ENCODE results near the gene SOBP. TPM values are rescaled to one million over a fixed set of nuclear protein-coding genes. Genes with fewer than 3 reads are reported as not detected.

The SOBP gene
- total RNA-seq, 1 donor from 2014 or later = 6.8 TPM

DNA sequence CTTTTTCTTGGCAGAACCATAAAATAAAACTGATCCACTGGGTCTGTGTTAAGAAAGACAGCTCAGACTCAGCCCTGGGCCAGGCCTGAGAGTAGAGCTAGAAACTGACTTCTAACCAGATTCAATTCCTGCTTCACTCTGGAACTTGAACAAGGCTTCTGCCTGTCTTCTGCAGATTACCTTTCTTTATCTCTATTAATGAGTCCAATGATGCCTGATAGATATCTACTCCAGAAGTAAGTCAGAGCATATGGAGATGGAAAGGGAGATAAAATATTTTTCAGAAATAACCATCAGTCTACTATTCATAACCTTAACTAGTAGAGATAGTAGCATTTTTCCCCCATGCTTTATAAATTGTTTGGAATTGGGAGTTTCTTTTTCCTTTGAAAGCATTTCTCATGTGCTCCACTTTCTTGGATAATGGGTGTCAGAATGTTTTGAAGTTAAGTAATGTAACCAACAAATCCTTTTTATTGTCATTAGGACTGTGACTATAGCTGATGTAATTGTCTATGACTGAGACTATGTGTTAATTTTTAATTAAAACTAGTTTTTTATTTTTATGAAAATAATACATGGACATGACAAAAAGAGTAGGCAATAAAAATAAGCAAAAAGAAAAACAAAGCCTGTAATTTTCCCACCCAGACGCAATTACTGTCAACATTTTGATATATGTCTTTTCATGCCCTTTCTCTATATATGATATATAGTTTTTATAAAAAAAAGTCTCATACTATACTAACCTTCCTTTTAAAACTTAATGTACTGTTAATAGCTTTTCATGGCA lies 7.2 kb downstream of the SOBP start:
- Histone ChIP-seq H3K4me3 (no peak overlapping the region), H3K27me3 (no peaks in the 10 kb centered on the region), H3K4me1 (peaks cover 32% of the 10 kb centered on the region), H3K9me3 (no peaks in the 10 kb centered on the region), H3K36me3 (no peaks in the 10 kb centered on the region), H3K27ac (peak overlapping the region; percentile 3)
- DNase-seq (no peak), ATAC-seq (no peak)
- intact Hi-C loops (cut with DNase I) = no loop called here
- TF ChIP-seq, protein P1, sequence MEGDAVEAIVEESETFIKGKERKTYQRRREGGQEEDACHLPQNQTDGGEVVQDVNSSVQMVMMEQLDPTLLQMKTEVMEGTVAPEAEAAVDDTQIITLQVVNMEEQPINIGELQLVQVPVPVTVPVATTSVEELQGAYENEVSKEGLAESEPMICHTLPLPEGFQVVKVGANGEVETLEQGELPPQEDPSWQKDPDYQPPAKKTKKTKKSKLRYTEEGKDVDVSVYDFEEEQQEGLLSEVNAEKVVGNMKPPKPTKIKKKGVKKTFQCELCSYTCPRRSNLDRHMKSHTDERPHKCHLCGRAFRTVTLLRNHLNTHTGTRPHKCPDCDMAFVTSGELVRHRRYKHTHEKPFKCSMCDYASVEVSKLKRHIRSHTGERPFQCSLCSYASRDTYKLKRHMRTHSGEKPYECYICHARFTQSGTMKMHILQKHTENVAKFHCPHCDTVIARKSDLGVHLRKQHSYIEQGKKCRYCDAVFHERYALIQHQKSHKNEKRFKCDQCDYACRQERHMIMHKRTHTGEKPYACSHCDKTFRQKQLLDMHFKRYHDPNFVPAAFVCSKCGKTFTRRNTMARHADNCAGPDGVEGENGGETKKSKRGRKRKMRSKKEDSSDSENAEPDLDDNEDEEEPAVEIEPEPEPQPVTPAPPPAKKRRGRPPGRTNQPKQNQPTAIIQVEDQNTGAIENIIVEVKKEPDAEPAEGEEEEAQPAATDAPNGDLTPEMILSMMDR (IDR thresholded peaks at IDR 0.05) = no peak

DNA sequence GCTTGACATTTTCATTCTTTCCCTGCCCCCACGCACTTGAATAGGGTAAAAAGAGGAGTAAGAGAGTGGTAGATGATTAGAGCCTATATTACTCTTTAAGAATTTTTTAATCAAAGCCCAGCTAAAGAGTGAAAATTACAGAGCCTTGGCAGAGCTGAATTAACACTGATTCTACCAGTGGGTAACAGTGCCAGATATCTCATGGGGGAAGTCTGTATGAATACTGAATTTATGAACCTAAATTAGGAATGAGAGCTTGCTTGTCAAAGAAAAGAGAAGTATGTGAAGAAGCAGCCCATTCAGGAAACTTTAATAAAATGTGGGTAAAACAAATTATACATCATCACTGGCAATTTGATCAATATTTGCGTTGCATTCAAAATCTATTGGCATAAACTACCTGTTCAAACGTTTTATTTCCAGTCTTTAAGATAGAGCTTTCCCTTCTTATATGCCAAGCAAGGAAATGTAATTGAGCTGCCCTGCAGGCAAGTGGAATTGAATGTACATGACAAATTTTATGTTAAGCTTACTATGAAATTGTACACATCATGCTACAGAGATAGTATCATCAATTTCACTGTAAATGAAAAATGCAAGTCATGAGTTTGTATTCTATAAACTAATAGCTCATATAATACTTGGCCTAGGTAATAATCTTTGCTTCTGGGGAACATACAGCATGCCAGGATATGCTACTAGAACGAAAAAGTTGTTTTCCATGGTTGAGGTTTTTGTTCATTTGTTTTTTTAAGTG lies 14.5 kb downstream of the SOBP start:
- Histone ChIP-seq H3K36me3 (no peaks in the 10 kb centered on the region), H3K9me3 (no peaks in the 10 kb centered on the region), H3K4me1 (no peaks in the 10 kb centered on the region), H3K27me3 (no peaks in the 10 kb centered on the region), H3K27ac (no peak overlapping the region), H3K4me3 (no peak overlapping the region)
- TF ChIP-seq, protein P1 (IDR thresholded peaks at IDR 0.05) = no peak
- DNase-seq = no peak
- ATAC-seq = no peak
- intact Hi-C loops (cut with DNase I) = no loop called here

DNA sequence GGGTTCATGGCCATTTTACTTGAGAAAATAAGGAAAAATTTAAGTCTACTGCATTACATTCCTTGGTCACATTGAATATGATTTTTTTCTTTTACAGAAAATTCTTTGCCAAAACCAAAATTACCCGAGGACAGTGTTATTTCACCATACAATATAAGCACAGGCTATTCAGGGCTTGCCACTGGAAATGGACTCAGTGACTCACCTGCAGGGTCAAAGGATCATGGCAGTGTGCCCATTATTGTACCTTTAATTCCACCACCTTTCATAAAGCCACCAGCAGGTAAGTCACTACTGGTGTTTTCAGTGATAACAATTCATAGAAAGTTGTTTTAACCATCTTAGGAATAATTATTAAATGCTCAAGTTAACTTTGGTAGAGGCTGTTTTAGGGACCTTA lies 16.2 kb downstream of the SOBP start:
- no peaks in the 10 kb centered on the region for H3K4me1 ChIP-seq
- no peak overlapping the region for H3K4me3 ChIP-seq
- no peaks in the 10 kb centered on the region for H3K36me3 ChIP-seq
- DNase-seq = no peak
- no peak for ATAC-seq
- TF ChIP-seq, protein P1 (IDR thresholded peaks at IDR 0.05) = no peak
- no peaks in the 10 kb centered on the region for H3K9me3 ChIP-seq
- H3K27me3 ChIP-seq = no peaks in the 10 kb centered on the region
- intact Hi-C loops (cut with DNase I) = no loop called here
- no peak overlapping the region for H3K27ac ChIP-seq

DNA sequence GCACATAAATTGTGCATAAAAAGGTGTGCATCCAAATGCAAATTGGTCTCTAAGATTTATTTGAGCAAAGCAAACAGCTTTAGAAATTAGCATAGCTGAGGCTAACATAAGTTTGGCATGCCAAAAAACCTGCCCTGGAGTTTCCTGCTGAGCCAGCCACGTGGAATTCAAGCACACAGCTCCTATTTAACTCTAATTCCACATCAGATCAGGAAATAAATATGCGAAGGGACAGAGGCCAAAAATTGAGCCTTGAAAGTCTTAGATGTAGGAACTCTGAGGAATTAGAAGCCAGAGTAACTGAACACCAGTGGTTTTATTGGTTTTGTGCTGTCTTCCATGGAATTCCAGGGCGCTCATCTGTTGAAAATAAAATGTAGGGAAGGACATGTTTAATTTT lies 19.6 kb downstream of the SOBP start:
- H3K36me3 ChIP-seq = no peaks in the 10 kb centered on the region
- H3K4me1 ChIP-seq = no peaks in the 10 kb centered on the region
- intact Hi-C loops (cut with DNase I) = no loop called here
- no peak overlapping the region for H3K27ac ChIP-seq
- H3K9me3 ChIP-seq = no peaks in the 10 kb centered on the region
- H3K4me3 ChIP-seq = no peak overlapping the region
- ATAC-seq (no peak), DNase-seq (no peak)
- H3K27me3 ChIP-seq = no peaks in the 10 kb centered on the region
- TF ChIP-seq, protein P1 (IDR thresholded peaks at IDR 0.05) = no peak

DNA sequence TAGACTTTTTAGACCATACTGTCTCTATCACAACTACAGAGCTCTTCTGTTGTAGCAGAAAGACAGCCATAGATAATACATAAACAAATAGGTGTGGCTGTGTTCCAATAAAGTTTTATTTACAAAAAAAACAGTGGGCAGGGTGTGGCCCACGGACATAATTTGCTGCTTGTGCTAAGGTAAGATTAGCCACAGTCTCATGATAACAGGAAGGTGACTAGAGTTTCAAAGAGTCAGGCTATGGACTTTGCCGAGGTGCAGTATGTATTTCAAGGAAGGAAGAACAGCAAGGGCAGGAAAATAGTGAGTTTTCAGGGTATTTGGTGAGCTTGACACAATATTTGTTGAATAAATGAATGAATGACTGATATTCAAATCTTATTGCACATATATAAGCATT lies 20.2 kb downstream of the SOBP start:
- Histone ChIP-seq H3K4me3 (no peak overlapping the region), H3K36me3 (no peaks in the 10 kb centered on the region), H3K27ac (no peak overlapping the region), H3K27me3 (no peaks in the 10 kb centered on the region), H3K4me1 (no peaks in the 10 kb centered on the region), H3K9me3 (no peaks in the 10 kb centered on the region)
- TF ChIP-seq, protein P1 (IDR thresholded peaks at IDR 0.05) = no peak
- no peak for ATAC-seq
- intact Hi-C loops (cut with DNase I) = no loop called here
- DNase-seq = no peak
